ENCODE measurements around the gene DAP.

The DAP gene

GRCh38 chr5:10660135-10660534 lies 100.9 kb downstream of the DAP start:
- H3K9me3 ChIP-seq (ENCODE audit: control insufficient read depth in 5 of 5, low read length in 5 of 5) = no peaks in the 10 kb centered on the region

GRCh38 chr5:10658265-10658664 lies 102.8 kb downstream of the DAP start:
- peaks cover under 1 to 5% (median 2%) of the 10 kb centered on the region in 5 donors for H3K4me1 ChIP-seq (ENCODE audit: control insufficient read depth in 5 of 5, insufficient read depth in 5 of 5, low read length in 5 of 5)
- H3K27ac ChIP-seq (ENCODE audit: low read depth, low read length) = no peak overlapping the region
- H3K36me3 ChIP-seq (ENCODE audit: control insufficient read depth in 5 of 5, insufficient read depth in 5 of 5, low read length in 5 of 5) = peaks cover 0 to 19% (median 0%) of the 10 kb centered on the region in 5 donors
- H3K27me3 ChIP-seq (ENCODE audit: control insufficient read depth in 5 of 5, insufficient read depth in 4 of 5, low read length in 5 of 5) = peaks cover 0 to 9% (median 0%) of the 10 kb centered on the region in 5 donors
- no peak overlapping the region for H3K4me3 ChIP-seq (ENCODE audit: low read depth in 1 of 5, low read length in 5 of 5)
- H3K9ac ChIP-seq (ENCODE audit: low read length in 5 of 5) = no peak overlapping the region
- H3K9me3 ChIP-seq (ENCODE audit: control insufficient read depth in 5 of 5, low read length in 5 of 5) = no peaks in the 10 kb centered on the region

More at GRCh38 chr5:10660135-10660534, 100.9 kb downstream of the DAP start:
- peaks cover 0 to 12% (median 0%) of the 10 kb centered on the region in 5 donors for H3K36me3 ChIP-seq (ENCODE audit: control insufficient read depth in 5 of 5, insufficient read depth in 5 of 5, low read length in 5 of 5)
- H3K4me3 ChIP-seq (ENCODE audit: low read depth in 1 of 5, low read length in 5 of 5) = no peak overlapping the region
- H3K9ac ChIP-seq (ENCODE audit: low read length in 5 of 5) = no peak overlapping the region
- H3K27ac ChIP-seq (ENCODE audit: low read depth, low read length) = no peak overlapping the region
- peaks cover 0 to 6% (median 4%) of the 10 kb centered on the region in 5 donors for H3K4me1 ChIP-seq (ENCODE audit: control insufficient read depth in 5 of 5, insufficient read depth in 5 of 5, low read length in 5 of 5)
- peaks cover 0 to 9% (median 0%) of the 10 kb centered on the region in 5 donors for H3K27me3 ChIP-seq (ENCODE audit: control insufficient read depth in 5 of 5, insufficient read depth in 4 of 5, low read length in 5 of 5)

GRCh38 chr5:10655972-10656830 lies 104.8 kb downstream of the DAP start:
- H3K9ac ChIP-seq (ENCODE audit: low read length in 5 of 5) = no peak overlapping the region
- H3K9me3 ChIP-seq (ENCODE audit: control insufficient read depth in 5 of 5, low read length in 5 of 5) = no peaks in the 10 kb centered on the region
- H3K4me3 ChIP-seq (ENCODE audit: low read depth in 1 of 5, low read length in 5 of 5) = no peak overlapping the region
- peaks cover under 1 to 13% (median 9%) of the 10 kb centered on the region in 5 donors for H3K4me1 ChIP-seq (ENCODE audit: control insufficient read depth in 5 of 5, insufficient read depth in 5 of 5, low read length in 5 of 5)
- peaks cover 0 to 5% (median 0%) of the 10 kb centered on the region in 5 donors for H3K27me3 ChIP-seq (ENCODE audit: control insufficient read depth in 5 of 5, insufficient read depth in 4 of 5, low read length in 5 of 5)
- H3K27ac ChIP-seq (ENCODE audit: low read depth, low read length) = no peak overlapping the region
- H3K36me3 ChIP-seq (ENCODE audit: control insufficient read depth in 5 of 5, insufficient read depth in 5 of 5, low read length in 5 of 5) = peaks cover 0 to 22% (median 0%) of the 10 kb centered on the region in 5 donors

- H3K27ac ChIP-seq (ENCODE audit: low read depth, low read length) = no peak overlapping the region
- peaks cover 0 to 22% (median 0%) of the 10 kb centered on the region in 5 donors for H3K36me3 ChIP-seq (ENCODE audit: control insufficient read depth in 5 of 5, insufficient read depth in 5 of 5, low read length in 5 of 5)
- H3K4me1 ChIP-seq (ENCODE audit: control insufficient read depth in 5 of 5, insufficient read depth in 5 of 5, low read length in 5 of 5) = peaks cover 0 to 13% (median 9%) of the 10 kb centered on the region in 5 donors
- H3K4me3 ChIP-seq (ENCODE audit: low read depth in 1 of 5, low read length in 5 of 5) = no peak overlapping the region
- H3K9ac ChIP-seq (ENCODE audit: low read length in 5 of 5) = no peak overlapping the region
- no peaks in the 10 kb centered on the region for H3K9me3 ChIP-seq (ENCODE audit: control insufficient read depth in 5 of 5, low read length in 5 of 5)
- H3K27me3 ChIP-seq (ENCODE audit: control insufficient read depth in 5 of 5, insufficient read depth in 4 of 5, low read length in 5 of 5) = no peaks in the 10 kb centered on the region
Measured at GRCh38 chr5:10655161-10655971, 105.7 kb downstream of the DAP start.

GRCh38 chr5:10654566-10654965 lies 106.5 kb downstream of the DAP start:
- no peaks in the 10 kb centered on the region for H3K9me3 ChIP-seq (ENCODE audit: control insufficient read depth in 5 of 5, low read length in 5 of 5)
- no peaks in the 10 kb centered on the region for H3K27me3 ChIP-seq (ENCODE audit: control insufficient read depth in 5 of 5, insufficient read depth in 4 of 5, low read length in 5 of 5)
- H3K27ac ChIP-seq (ENCODE audit: low read depth, low read length) = no peak overlapping the region
- no peak overlapping the region for H3K9ac ChIP-seq (ENCODE audit: low read length in 5 of 5)
- H3K4me1 ChIP-seq (ENCODE audit: control insufficient read depth in 5 of 5, insufficient read depth in 5 of 5, low read length in 5 of 5) = peaks cover 0 to 13% (median 9%) of the 10 kb centered on the region in 5 donors
- H3K4me3 ChIP-seq (ENCODE audit: low read depth in 1 of 5, low read length in 5 of 5) = no peak overlapping the region
- peaks cover 0 to 22% (median 0%) of the 10 kb centered on the region in 5 donors for H3K36me3 ChIP-seq (ENCODE audit: control insufficient read depth in 5 of 5, insufficient read depth in 5 of 5, low read length in 5 of 5)

GRCh38 chr5:10653751-10654400 lies 107.2 kb downstream of the DAP start:
- Histone ChIP-seq H3K9ac (ENCODE audit: low read length in 5 of 5) (no peak overlapping the region), H3K27me3 (ENCODE audit: control insufficient read depth in 5 of 5, insufficient read depth in 4 of 5, low read length in 5 of 5) (no peaks in the 10 kb centered on the region), H3K9me3 (ENCODE audit: control insufficient read depth in 5 of 5, low read length in 5 of 5) (no peaks in the 10 kb centered on the region), H3K27ac (ENCODE audit: low read depth, low read length) (no peak overlapping the region), H3K36me3 (ENCODE audit: control insufficient read depth in 5 of 5, insufficient read depth in 5 of 5, low read length in 5 of 5) (peaks cover 0 to 22% (median 0%) of the 10 kb centered on the region in 5 donors), H3K4me3 (ENCODE audit: low read depth in 1 of 5, low read length in 5 of 5) (no peak overlapping the region), H3K4me1 (ENCODE audit: control insufficient read depth in 5 of 5, insufficient read depth in 5 of 5, low read length in 5 of 5) (peaks cover 0 to 13% (median 9%) of the 10 kb centered on the region in 5 donors)

GRCh38 chr5:10653043-10653442 lies 108.0 kb downstream of the DAP start:
- Histone ChIP-seq H3K9ac (ENCODE audit: low read length in 5 of 5) (no peak overlapping the region), H3K27me3 (ENCODE audit: control insufficient read depth in 5 of 5, insufficient read depth in 4 of 5, low read length in 5 of 5) (no peaks in the 10 kb centered on the region), H3K36me3 (ENCODE audit: control insufficient read depth in 5 of 5, insufficient read depth in 5 of 5, low read length in 5 of 5) (peaks cover 0 to 22% (median 0%) of the 10 kb centered on the region in 5 donors), H3K9me3 (ENCODE audit: control insufficient read depth in 5 of 5, low read length in 5 of 5) (no peaks in the 10 kb centered on the region), H3K4me1 (ENCODE audit: control insufficient read depth in 5 of 5, insufficient read depth in 5 of 5, low read length in 5 of 5) (peaks cover 0 to 13% (median 9%) of the 10 kb centered on the region in 5 donors), H3K27ac (ENCODE audit: low read depth, low read length) (no peak overlapping the region), H3K4me3 (ENCODE audit: low read depth in 1 of 5, low read length in 5 of 5) (no peak overlapping the region)

GRCh38 chr5:10652606-10653005 lies 108.4 kb downstream of the DAP start:
- Histone ChIP-seq H3K27ac (ENCODE audit: low read depth, low read length) (no peak overlapping the region), H3K27me3 (ENCODE audit: control insufficient read depth in 5 of 5, insufficient read depth in 4 of 5, low read length in 5 of 5) (no peaks in the 10 kb centered on the region), H3K9ac (ENCODE audit: low read length in 5 of 5) (no peak overlapping the region), H3K9me3 (ENCODE audit: control insufficient read depth in 5 of 5, low read length in 5 of 5) (no peaks in the 10 kb centered on the region), H3K36me3 (ENCODE audit: control insufficient read depth in 5 of 5, insufficient read depth in 5 of 5, low read length in 5 of 5) (peaks cover 0 to 22% (median 0%) of the 10 kb centered on the region in 5 donors), H3K4me1 (ENCODE audit: control insufficient read depth in 5 of 5, insufficient read depth in 5 of 5, low read length in 5 of 5) (peaks cover 0 to 13% (median 9%) of the 10 kb centered on the region in 5 donors), H3K4me3 (ENCODE audit: low read depth in 1 of 5, low read length in 5 of 5) (no peak overlapping the region)

- Histone ChIP-seq H3K4me1 (ENCODE audit: control insufficient read depth in 5 of 5, insufficient read depth in 5 of 5, low read length in 5 of 5) (peaks cover 0 to 13% (median 9%) of the 10 kb centered on the region in 5 donors), H3K36me3 (ENCODE audit: control insufficient read depth in 5 of 5, insufficient read depth in 5 of 5, low read length in 5 of 5) (peaks cover 0 to 22% (median 0%) of the 10 kb centered on the region in 5 donors), H3K9ac (ENCODE audit: low read length in 5 of 5) (no peak overlapping the region), H3K4me3 (ENCODE audit: low read depth in 1 of 5, low read length in 5 of 5) (no peak overlapping the region), H3K9me3 (ENCODE audit: control insufficient read depth in 5 of 5, low read length in 5 of 5) (no peaks in the 10 kb centered on the region), H3K27ac (ENCODE audit: low read depth, low read length) (no peak overlapping the region), H3K27me3 (ENCODE audit: control insufficient read depth in 5 of 5, insufficient read depth in 4 of 5, low read length in 5 of 5) (no peaks in the 10 kb centered on the region)
Measured at GRCh38 chr5:10652151-10652550, 108.9 kb downstream of the DAP start.
